Measurements from ENCODE around the gene EPC2.

GRCh38 chr2:148619560-148620195 is 24.9 kb upstream of the EPC2 start:
- TF ChIP-seq CTCF (IDR thresholded peaks at IDR 0.05) (no peak), POLR2A (IDR thresholded peaks at IDR 0.05) (no peak)

Measured in testis (tissue), 2 donors.